Small intestine (tissue), 7 donors: ENCODE results near the gene UBE3C. TPM values are rescaled to one million over a fixed set of nuclear protein-coding genes. Genes with fewer than 3 reads are reported as not detected.

Source experiments
- DNase-seq, 2 donors: peaks; one replicate each; pipeline versions ENCODE4 v3.0.0 to v3.0.0-alpha.2; 2013
- FAIRE-seq: peaks from 2 replicates; lab custom pipeline; 2012; peaks lifted over from hg19 to GRCh38; lab: Jason Lieb, UNC
- H3K27ac ChIP-seq, 3 donors: one replicate each; pipeline ENCODE4 v1.5.1; 2013; ENCODE audit warnings: low read length in 2 of 3, mild to moderate bottlenecking in 2 of 3, control low read depth in 1 of 3, inconsistent platforms in 1 of 3, low read depth in 1 of 3, moderate library complexity in 1 of 3
- H3K27me3 ChIP-seq, 3 donors: one replicate each; pipeline ENCODE4 v1.6.1; 2013; ENCODE audit warnings: low read length in 3 of 3, inconsistent platforms in 1 of 3; ENCODE audit not compliant: control insufficient read depth in 3 of 3, insufficient read depth in 3 of 3
- H3K36me3 ChIP-seq, 3 donors: one replicate each; pipeline ENCODE4 v1.6.1; 2013; ENCODE audit warnings: low read length in 3 of 3, inconsistent platforms in 1 of 3, low read depth in 1 of 3, mild to moderate bottlenecking in 1 of 3, moderate library complexity in 1 of 3; ENCODE audit not compliant: control insufficient read depth in 3 of 3, insufficient read depth in 2 of 3
- H3K4me1 ChIP-seq, 3 donors: one replicate each; pipeline ENCODE4 v1.6.1; 2013; ENCODE audit warnings: low read length in 2 of 3, inconsistent platforms in 1 of 3, low read depth in 1 of 3, mild to moderate bottlenecking in 1 of 3, moderate library complexity in 1 of 3; ENCODE audit not compliant: control insufficient read depth in 3 of 3, insufficient read depth in 2 of 3
- H3K4me3 ChIP-seq, 3 donors: one replicate each; pipeline ENCODE4 v1.5.1; 2013; ENCODE audit warnings: low read length in 3 of 3, control low read depth in 1 of 3, inconsistent platforms in 1 of 3, low read depth in 1 of 3, mild to moderate bottlenecking in 1 of 3, moderate library complexity in 1 of 3
- H3K9me3 ChIP-seq, 2 donors: one replicate each; pipeline ENCODE4 v1.6.1; 2013; ENCODE audit warnings: low read depth in 1 of 2, low read length in 1 of 2; ENCODE audit not compliant: control insufficient read depth in 2 of 2, insufficient read depth in 1 of 2
- WGBS, 3 donors: extraction: QIAGEN DNeasy Blood & Tissue Kit; methylation state at CpG; one replicate each; pipeline ENCODE4 v1.1.7; 2013; 5-methylcytosine and 5-hydroxymethylcytosine counted together
- polyA plus RNA-seq, 4 donors: library from polyadenylated mRNA; stranded (reverse) in 3 of 4; unstranded in 1 of 4; fragments of 200-250 nt in 3 of 4; fragments of 120-200 nt in 1 of 4; gene quantifications; one replicate each; pipeline versions ENCODE4 v1.2.1 to v1.2.3, GENCODE V29; 2013
- donor health status: healthy with polysubstance abuse.
- donor health status: control.
- donor health status: control.
- donor health status: Bipolar disorder and iron deficiency.
- donor health status: healthy.

Gene UBE3C
- polyA plus RNA-seq, 4 donors = 22.2 to 47.6 (median 26.8) TPM

DNA sequence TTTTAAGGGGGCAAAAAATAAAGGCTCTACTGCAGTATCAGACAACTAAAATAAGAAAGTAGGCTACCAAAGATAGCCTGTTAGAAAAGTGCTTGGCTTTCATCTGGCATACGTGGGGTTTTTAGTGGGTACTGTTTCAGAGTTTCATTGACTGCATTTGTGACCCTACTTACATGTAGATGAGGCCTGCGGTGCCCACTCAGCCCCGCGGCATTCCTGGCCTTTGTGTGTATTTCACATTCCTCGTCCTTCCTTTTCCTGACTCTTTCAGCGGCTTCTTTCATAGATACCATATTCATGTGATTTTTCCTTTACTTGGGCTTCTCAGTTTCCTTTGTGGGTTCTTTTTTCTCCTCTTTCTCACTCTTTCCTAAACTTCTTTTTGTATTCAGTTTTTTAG is 50.7 kb downstream of the UBE3C start:
- Histone ChIP-seq H3K36me3 (peaks cover 7 to 41% (median 19%) of the 10 kb centered on the region in 3 donors), H3K27ac (no peak overlapping the region), H3K27me3 (no peaks in the 10 kb centered on the region), H3K9me3 (no peaks in the 10 kb centered on the region), H3K4me3 (no peak overlapping the region), H3K4me1 (no peaks in the 10 kb centered on the region)
- DNase-seq (no peak), FAIRE-seq (no peak)
- WGBS, 3 donors = 96 to 98% (median 97%) methylated on average over 6 of the region's 6 CpGs

DNA sequence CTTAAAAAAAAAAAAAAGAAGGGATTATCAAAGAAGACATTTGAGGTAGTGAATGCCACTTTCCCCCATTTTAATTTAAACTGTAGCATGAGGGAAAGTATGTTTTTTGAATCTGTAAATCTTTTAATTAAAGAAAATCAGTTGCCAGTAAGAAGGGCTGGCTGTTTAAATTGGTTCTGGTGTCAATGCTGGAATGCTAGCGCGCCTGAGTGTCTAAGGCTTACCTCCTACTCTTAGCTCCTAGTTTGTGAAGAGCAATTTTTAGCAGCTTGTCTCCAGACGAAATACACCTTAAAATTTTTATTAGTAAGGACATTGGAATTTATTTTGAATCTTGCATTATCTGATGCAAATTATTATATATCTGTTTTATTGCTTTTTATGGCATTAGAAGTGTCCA is 54.1 kb downstream of the UBE3C start:
- no peak overlapping the region for H3K27ac ChIP-seq
- no peak for FAIRE-seq
- H3K9me3 ChIP-seq = no peaks in the 10 kb centered on the region
- H3K4me1 ChIP-seq = no peaks in the 10 kb centered on the region
- WGBS, 3 donors = 72 to 83% (median 73%) methylated on average over 3 of the region's 3 CpGs
- H3K36me3 ChIP-seq = peaks cover 7 to 30% (median 14%) of the 10 kb centered on the region in 3 donors
- H3K27me3 ChIP-seq = no peaks in the 10 kb centered on the region
- no peak for DNase-seq
- H3K4me3 ChIP-seq = no peak overlapping the region

DNA sequence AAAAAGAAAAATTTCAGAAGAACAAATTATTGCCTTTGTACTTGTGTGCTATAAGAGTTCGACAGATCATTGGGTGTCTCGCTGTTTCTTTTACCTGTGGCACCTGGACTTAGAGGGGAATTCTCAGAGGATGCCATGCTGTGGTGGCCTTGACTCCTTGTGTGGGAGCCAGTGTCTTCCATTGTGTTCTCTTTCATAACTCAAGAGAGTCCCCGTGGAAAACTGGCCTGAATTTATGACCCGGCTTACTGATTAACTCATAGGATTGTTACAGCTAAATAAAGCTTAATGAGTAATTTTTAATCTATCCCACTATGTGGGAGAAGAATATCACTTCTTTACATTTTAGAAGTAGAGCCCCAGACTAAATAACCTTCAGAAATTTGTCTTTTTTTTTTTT is 54.5 kb downstream of the UBE3C start:
- Histone ChIP-seq H3K4me1 (no peaks in the 10 kb centered on the region), H3K27me3 (no peaks in the 10 kb centered on the region), H3K36me3 (peaks cover 7 to 32% (median 13%) of the 10 kb centered on the region in 3 donors), H3K27ac (no peak overlapping the region), H3K9me3 (no peaks in the 10 kb centered on the region), H3K4me3 (no peak overlapping the region)
- WGBS, 3 donors = 24 to 63% (median 50%) methylated on average over 4 of the region's 4 CpGs
- peak; percentile 73 to 79 for DNase-seq
- FAIRE-seq = no peak

DNA sequence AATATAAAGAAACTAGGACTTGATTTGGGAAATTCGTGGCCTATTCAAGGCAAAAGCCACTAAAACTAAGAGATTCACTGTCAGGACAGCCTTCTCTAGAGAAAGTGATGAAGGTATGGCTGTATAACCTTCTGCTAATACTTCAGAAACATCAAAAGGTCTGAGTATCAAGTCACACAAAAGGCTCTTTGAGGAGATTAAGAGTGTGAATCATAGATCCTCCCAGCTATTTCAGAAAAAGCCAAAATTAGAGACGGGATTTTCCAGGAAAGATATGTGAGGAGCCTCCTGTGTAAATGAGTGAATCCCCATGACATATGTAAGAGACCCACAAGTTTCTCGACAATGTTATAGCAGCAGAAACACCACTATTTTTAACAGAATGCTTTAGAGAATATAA is 56.2 kb downstream of the UBE3C start:
- no peaks in the 10 kb centered on the region for H3K4me1 ChIP-seq
- H3K4me3 ChIP-seq = no peak overlapping the region
- DNase-seq = no peak
- WGBS, 3 donors = 89 to 97% (median 93%) methylated on average over 3 of the region's 3 CpGs
- peaks cover 7 to 27% (median 14%) of the 10 kb centered on the region in 3 donors for H3K36me3 ChIP-seq
- no peaks in the 10 kb centered on the region for H3K9me3 ChIP-seq
- no peaks in the 10 kb centered on the region for H3K27me3 ChIP-seq
- FAIRE-seq = no peak
- H3K27ac ChIP-seq = no peak overlapping the region

DNA sequence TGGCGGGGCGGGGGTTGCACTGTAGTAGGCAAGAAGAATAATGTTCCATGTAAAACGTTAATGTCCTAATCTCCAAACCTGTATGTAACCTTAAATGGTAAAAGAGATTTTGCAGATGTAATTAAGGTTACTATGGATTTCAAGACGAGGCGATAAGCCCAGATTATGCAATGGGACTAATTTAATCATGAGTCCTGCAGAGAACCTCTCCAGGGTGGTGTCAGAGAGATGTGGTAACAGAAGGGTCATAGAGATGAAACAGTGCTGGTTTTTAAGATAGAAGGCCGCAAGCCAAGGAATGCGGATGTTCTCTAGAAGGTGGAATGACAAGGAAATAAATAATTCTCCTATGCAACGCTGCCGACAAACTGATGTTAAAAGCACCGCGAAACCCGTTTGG is 57.1 kb downstream of the UBE3C start:
- FAIRE-seq (no peak), DNase-seq (no peak)
- no peak overlapping the region for H3K4me3 ChIP-seq
- no peaks in the 10 kb centered on the region for H3K9me3 ChIP-seq
- no peaks in the 10 kb centered on the region for H3K27me3 ChIP-seq
- peaks cover 6 to 22% (median 14%) of the 10 kb centered on the region in 3 donors for H3K36me3 ChIP-seq
- H3K4me1 ChIP-seq = no peaks in the 10 kb centered on the region
- no peak overlapping the region for H3K27ac ChIP-seq
- WGBS, 3 donors = 92 to 96% (median 95%) methylated on average over 12 of the region's 12 CpGs

DNA sequence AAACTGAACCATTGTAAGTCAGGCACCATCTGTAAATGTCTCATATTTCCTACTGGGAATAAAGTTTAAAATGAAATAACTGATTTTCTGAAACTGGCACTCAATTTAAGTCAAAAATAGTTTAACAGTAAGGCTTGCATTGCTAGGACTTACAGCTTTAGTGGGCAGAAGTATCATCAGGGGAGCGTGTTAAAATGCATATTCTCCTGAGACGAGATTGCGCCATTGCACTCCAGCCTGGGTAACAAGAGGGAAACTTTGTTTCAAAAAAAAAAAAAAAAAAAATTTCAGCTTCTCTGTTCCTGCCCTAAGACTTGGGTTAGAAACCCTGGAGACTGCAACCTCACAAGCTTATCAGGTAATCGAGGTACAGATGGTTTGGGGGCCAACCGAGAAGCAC is 65.4 kb downstream of the UBE3C start:
- peaks cover 3 to 15% (median 14%) of the 10 kb centered on the region in 3 donors for H3K36me3 ChIP-seq
- FAIRE-seq = no peak
- no peaks in the 10 kb centered on the region for H3K4me1 ChIP-seq
- 98 to 99% (median 99%) methylated on average over 5 of the region's 5 CpGs for WGBS, 3 donors
- H3K27me3 ChIP-seq = no peaks in the 10 kb centered on the region
- no peak overlapping the region for H3K4me3 ChIP-seq
- no peaks in the 10 kb centered on the region for H3K9me3 ChIP-seq
- no peak for DNase-seq
- H3K27ac ChIP-seq = no peak overlapping the region

DNA sequence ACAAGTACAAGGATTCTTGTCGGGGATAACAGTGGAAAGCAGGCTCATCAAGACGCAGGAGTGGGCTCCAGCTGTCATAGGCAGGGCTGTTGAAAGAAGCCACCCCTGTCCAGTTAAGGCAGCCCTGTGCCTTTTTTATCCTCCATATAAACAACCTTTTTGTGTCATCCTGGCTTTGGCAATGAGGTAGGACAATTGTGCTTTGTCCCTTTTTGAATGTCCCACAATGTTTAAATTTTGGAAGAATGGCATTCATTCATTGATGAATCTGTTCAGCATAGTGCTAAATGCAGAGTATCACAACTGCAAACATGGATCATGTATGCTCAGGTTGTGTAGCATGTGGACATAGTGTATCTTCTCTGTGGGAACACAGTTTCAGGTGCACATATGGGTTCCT is 66.7 kb downstream of the UBE3C start:
- Histone ChIP-seq H3K4me1 (no peaks in the 10 kb centered on the region), H3K4me3 (no peak overlapping the region), H3K36me3 (peaks cover 3 to 15% (median 14%) of the 10 kb centered on the region in 3 donors), H3K27me3 (no peaks in the 10 kb centered on the region), H3K27ac (no peak overlapping the region), H3K9me3 (no peaks in the 10 kb centered on the region)
- 89 to 93% (median 93%) methylated on average over 2 of the region's 2 CpGs for WGBS, 3 donors
- DNase-seq = no peak
- FAIRE-seq = no peak

DNA sequence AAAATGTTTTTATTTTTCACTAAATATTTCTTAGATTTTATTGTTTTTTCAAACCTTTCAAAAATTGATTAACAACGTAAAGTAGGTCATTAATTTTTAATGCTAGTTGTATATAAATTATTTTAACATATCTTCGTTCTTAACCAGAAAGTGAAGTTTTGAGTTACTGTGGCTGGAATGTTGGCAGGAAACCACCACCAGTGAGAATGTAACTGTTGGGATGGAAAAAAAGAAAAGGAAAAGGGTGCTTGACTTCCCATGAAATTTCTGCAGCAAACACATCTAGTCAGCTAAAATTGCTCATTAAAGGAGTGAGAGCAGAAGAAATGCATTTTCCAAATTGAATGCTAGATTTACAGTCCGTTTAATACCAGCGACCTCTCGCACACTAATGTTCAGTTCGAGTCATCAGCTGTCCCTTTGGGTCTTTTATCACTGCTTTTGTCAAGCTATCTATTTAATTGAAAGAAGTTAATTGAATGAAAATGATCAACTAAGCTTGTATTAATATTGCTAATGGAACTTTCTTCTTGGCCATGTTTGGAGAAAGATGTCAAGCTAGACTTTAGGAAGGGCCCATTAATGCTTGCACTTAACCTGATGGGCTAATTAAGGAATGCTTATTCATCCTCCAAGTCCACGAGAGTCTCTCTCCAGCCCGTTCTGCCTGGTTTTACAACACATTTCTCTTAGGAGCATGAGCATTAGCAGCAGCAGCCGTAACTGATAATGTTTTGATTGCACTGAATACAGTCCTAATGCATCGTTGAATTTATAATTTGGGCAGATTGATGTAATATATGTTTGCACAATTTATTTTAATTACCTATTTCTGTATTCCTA is 70.1 kb downstream of the UBE3C start:
- Histone ChIP-seq H3K9me3 (no peaks in the 10 kb centered on the region), H3K27me3 (no peaks in the 10 kb centered on the region), H3K36me3 (peaks cover 3 to 18% (median 18%) of the 10 kb centered on the region in 3 donors), H3K4me3 (no peak overlapping the region), H3K4me1 (no peaks in the 10 kb centered on the region), H3K27ac (no peak overlapping the region)
- DNase-seq (no peak), FAIRE-seq (no peak)
- 67 to 86% (median 84%) methylated on average over 10 of the region's 10 CpGs for WGBS, 3 donors
